Fibroblast of the aortic adventitia (primary cell): Measurements from ENCODE around the gene FUS. TPM values are rescaled to one million over a fixed set of nuclear protein-coding genes. Genes with fewer than 3 reads are reported as not detected.
"Not testable (repeated sequence)": the region's sequence is repeated elsewhere in the genome, so short reads cannot be mapped to it uniquely, and the experiment has no call there.

Experiments
- DNase-seq: peaks from one replicate; pipeline ENCODE4 v3.0.0-alpha.2; 2010; ENCODE audit warnings: low read depth
- H3K4me3 ChIP-seq: 2 replicates; pipeline ENCODE4 v1.5.1; 2011; ENCODE audit warnings: low read depth, mild to moderate bottlenecking, control low read depth, low read length, moderate library complexity
- CTCF ChIP-seq: IDR thresholded peaks from 2 replicates; pipeline ENCODE4 v1.5.1; 2011; ENCODE audit warnings: mild to moderate bottlenecking, low read length, control low read depth, inconsistent platforms; ENCODE audit not compliant: insufficient read depth
- total RNA-seq: library from RNA; depleted of rRNA; stranded (reverse); fragments of >200 nt; gene quantifications from 2 replicates; pipeline ENCODE4 v1.2.3, GENCODE V29; 2012; ENCODE audit warnings: low replicate concordance

FUS gene
- total RNA-seq, 1 donor: 65.3 TPM

DNA sequence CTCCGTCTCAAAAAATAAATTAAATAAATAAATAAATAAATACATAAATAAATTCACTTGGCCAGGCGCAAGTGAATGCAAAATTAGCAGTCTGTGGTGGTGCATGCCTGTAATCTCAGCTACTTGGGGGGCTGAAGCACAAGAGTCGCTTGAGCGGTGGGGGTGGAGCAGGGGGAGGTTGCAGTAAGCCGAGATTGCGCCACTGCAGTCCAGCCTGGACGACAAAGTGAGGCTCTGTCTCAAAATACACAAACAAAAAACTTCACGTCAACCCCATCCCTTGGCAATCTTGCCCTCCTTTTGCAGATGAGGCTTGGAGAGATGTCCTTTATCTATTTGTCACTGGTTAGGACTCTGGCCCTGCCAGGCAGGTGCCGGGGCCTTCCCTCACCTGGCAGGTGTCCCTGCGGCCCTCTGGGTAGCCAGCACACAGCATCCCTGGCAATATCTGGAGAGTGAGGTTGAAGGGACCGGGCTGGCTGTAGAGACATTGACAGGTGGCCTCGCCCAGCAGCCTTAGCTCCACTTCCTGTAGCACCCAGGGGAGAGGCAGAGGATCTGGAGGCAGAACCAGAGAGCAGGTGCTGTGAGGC is 34.4 kb upstream of the FUS start:
- TF ChIP-seq CTCF: no peak
- H3K4me3 ChIP-seq: no peak overlapping the region
- no peak for DNase-seq

GRCh38 chr16:31147574-31147973 is 32.4 kb upstream of the FUS start:
- no peak for TF ChIP-seq CTCF
- H3K4me3 ChIP-seq: no peak overlapping the region
- no peak for DNase-seq

- H3K4me3 ChIP-seq: no peak overlapping the region
- no peak for DNase-seq
- no peak for TF ChIP-seq CTCF
Measured at GRCh38 chr16:31148281-31148728, 31.6 kb upstream of the FUS start.

DNA sequence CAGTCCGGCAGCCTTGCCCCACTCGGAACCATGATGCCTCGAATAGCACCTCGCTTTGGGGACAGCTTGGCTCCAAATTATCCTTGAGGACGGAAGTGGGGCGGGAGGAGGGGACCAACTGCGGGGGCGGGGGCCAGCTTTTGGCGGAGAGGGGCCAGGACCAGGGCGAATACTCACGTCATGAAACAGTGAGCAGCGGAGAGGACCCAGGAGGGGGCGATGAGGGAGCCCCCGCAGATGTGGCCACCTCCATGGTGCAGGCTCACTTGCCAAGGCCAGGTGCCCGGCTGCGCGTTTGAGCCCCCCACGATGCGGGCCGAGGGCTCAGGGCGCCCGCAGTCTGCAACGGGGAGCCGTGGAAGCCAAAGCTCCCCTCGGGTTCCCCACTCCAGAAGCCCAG is 31.0 kb upstream of the FUS start:
- DNase-seq: no peak
- TF ChIP-seq CTCF: no peak
- no peak overlapping the region for H3K4me3 ChIP-seq

GRCh38 chr16:31149332-31149731 is 30.6 kb upstream of the FUS start:
- no peak overlapping the region for H3K4me3 ChIP-seq
- TF ChIP-seq CTCF: no peak
- no peak for DNase-seq

GRCh38 chr16:31149894-31150890 is 29.7 kb upstream of the FUS start, which contains the start of gene PRSS36:
Gene PRSS36 (minus strand): TSS chr16:31150066. CDS start chr16:31150035, 31 bp downstream.
- DNase-seq: no peak
- no peak within 1 kb of the TSS for H3K4me3 ChIP-seq
- no peak for TF ChIP-seq CTCF

GRCh38 chr16:31150976-31151375 is 29.0 kb upstream of the FUS start:
- H3K4me3 ChIP-seq, DNase-seq: not testable (repeated sequence)
